H54 (cell line): ENCODE measurements around the gene FHL3.
A peak's percentile ranks its signal among the peaks of the same experiment; 100 is the strongest.

Experiments used
- DNase-seq: peaks from one replicate; pipeline ENCODE4 v3.0.0; 2011; ENCODE audit warnings: low spot score, mixed read lengths; ENCODE audit not compliant: insufficient read length
- FAIRE-seq: peaks from 3 replicates; lab custom pipeline; 2011; peaks lifted over from hg19 to GRCh38; lab: Jason Lieb, UNC
- POLR2A ChIP-seq: IDR thresholded peaks from 2 replicates; pipeline ENCODE4 v1.6.1; 2011; ENCODE audit warnings: low read depth, mild to moderate bottlenecking, low read length

The FHL3 gene

GRCh38 chr1:37958690-37959089, 46.6 kb downstream of the FHL3 start:
- TF ChIP-seq POLR2A, result no peak
- peak; percentile 60 for DNase-seq
- no peak for FAIRE-seq

GRCh38 chr1:37955685-37956084, 49.6 kb downstream of the FHL3 start:
- DNase-seq (no peak), FAIRE-seq (no peak)
- no peak for TF ChIP-seq POLR2A

DNA sequence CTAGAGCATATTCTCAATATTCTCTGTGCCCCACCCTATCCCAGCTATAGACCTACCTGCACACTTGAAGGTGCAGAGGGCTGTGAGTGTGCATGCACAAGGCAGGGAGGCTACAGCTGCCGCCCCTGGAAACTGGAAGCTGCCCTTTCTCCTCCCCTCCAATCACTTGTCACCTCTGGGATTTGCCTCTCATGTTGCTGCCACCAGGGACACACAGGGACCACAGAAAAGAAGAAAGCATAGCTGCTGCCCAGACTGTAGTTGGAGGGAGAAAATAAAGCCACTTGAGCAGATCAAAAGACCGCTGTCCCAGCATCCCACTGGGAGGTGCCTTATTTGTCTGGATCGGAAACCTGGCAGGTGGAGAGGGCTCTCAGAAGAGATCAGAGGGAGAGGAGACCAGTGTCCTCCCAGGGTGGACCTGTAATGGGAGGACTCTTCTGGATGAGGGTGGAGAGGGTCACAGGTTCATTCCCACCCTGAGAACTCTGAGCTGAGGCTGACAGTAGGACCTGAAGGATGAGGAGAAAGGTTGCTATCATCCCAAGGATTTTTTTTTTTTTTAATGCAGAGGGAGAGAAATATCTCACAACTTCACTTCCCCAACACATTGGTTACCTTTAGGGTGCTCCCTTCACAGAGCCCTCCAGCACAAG, 50.9 kb downstream of the FHL3 start:
- FAIRE-seq (no peak), DNase-seq (no peak)
- no peak for TF ChIP-seq POLR2A

GRCh38 chr1:37952738-37953137, 52.6 kb downstream of the FHL3 start:
- FAIRE-seq (no peak), DNase-seq (no peak)
- no peak for TF ChIP-seq POLR2A

DNA sequence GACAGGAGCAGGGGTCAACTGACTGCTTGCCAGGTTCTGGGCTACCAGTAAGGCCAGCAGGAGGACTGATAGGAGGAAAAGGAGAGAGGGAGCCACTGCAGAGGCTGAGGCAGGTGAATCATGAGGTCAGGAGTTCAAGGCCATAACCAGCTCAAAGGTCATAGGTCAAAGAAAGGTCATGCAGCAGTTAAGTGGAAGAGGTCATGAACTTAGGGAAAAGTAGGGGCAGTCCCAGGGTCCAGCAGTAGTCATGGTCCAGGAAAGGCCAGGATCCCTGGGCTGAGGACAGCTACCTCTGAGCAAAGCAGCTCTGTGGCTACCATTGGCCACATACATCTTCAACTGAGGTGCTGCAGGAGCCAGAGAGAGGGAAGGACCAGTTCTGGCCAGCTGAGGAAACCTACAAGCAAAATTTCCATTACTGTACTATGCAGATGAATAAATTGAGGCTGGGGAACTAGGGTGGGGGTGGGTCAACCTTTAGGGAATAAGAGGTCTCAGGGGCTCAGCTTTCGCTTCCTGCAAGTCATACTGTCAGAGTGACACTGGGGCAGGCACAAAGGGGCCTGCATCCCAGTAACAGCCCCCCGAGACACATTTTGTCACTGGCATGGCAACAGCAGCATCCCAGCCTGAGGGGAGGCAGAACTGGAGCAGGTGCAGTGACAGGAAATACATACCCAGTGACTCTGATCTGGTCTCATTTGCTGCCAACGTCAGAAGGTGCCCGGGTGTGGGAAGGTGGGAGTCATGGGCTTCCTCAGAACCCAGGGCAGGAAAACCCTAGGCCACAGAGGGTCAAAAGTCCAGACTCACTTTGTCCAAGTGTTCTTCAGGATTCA, 53.3 kb downstream of the FHL3 start:
- no peak for TF ChIP-seq POLR2A
- DNase-seq (no peak), FAIRE-seq (no peak)

- DNase-seq (no peak), FAIRE-seq (no peak)
- TF ChIP-seq POLR2A, result no peak
Observed at GRCh38 chr1:37951041-37951782, 54.1 kb downstream of the FHL3 start.

DNA sequence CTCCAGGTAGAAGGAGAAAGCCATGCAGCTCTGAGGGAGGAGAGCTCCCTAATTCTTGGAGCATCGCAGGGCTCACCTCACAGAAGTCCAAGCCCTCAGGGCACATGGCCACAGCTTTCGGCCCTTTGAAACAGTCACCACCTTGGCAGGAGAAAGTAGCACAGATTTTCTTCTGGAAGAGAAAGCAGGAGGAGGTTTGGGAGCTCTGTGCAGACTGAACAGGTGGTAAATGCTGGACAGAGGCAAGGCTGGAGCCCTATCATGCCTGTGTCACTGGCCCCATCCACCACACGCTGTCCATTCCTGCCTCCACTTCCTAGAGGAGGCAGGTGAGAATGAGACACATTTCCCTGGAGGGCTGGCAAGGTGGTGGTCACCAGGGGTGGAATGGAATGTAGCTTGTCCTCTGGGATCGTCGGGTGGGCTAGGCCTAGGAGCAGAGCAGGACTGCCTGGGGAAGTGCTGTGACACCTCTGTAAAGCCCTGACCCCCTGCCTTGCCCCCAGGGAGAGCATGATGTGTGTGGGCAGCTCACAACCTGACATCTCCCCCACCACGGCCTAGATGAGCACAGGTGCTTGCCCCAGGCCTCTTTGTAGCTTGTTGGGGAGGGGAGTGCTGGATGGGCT, 55.7 kb downstream of the FHL3 start:
- DNase-seq (no peak), FAIRE-seq (no peak)
- TF ChIP-seq POLR2A, result no peak

DNA sequence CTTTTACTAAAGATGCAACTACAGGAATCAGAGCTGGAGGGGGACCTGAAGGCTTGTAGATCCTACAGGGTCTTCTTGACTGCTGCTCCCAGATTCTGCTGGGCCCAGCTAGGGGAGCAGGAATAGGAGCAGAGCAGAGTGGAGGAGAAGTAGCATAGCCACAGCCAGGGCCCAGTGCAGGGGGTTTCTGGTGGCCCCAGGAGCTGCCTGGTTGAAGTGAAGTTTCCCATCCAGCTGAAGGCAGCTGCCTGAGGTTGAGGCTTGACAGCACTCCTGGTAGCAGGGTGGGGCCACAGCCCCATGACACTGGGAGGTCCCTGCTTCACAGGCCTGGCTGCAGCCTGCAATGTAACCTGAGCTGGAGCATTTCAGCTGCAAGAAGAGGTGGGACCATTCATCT, 56.5 kb downstream of the FHL3 start:
- FAIRE-seq (no peak), DNase-seq (no peak)
- TF ChIP-seq POLR2A, result no peak

- FAIRE-seq, result no peak
- no peak for TF ChIP-seq POLR2A
- no peak for DNase-seq
Observed at GRCh38 chr1:37948166-37948565, 57.1 kb downstream of the FHL3 start.

GRCh38 chr1:37947364-37947763, 58.0 kb downstream of the FHL3 start:
- DNase-seq, result no peak
- no peak for TF ChIP-seq POLR2A
- no peak for FAIRE-seq
